Ishikawa (cell line): ENCODE data around the gene DEFB115.

Experiments used
- CEBPB ChIP-seq: IDR thresholded peaks from 2 replicates; pipeline ENCODE4 v1.6.1; 2012
- CREB1 ChIP-seq: IDR thresholded peaks from 2 replicates; pipeline ENCODE4 v1.6.1; 2012; ENCODE audit warnings: low read depth
- EGR1 ChIP-seq: IDR thresholded peaks from 2 replicates; pipeline ENCODE4 v1.6.1; 2012
- EP300 ChIP-seq: IDR thresholded peaks from 2 replicates; pipeline ENCODE4 v1.6.1; 2012; ENCODE audit warnings: borderline replicate concordance
- FOXM1 ChIP-seq: IDR thresholded peaks from 2 replicates; pipeline ENCODE4 v1.6.1; 2012; ENCODE audit warnings: low read depth, borderline replicate concordance
- NFIC ChIP-seq: IDR thresholded peaks from 2 replicates; pipeline ENCODE4 v1.6.1; 2012
- RAD21 ChIP-seq: IDR thresholded peaks from 2 replicates; pipeline ENCODE4 v1.6.1; 2012; ENCODE audit warnings: low read depth
- REST ChIP-seq: IDR thresholded peaks from 2 replicates; pipeline ENCODE4 v1.6.1; 2012; ENCODE audit warnings: low read depth, mild to moderate bottlenecking
- TAF1 ChIP-seq: IDR thresholded peaks from 2 replicates; pipeline ENCODE4 v1.6.1; 2012; ENCODE audit warnings: low read depth, mild to moderate bottlenecking
- TCF12 ChIP-seq: IDR thresholded peaks from 2 replicates; pipeline ENCODE4 v1.6.1; 2012; ENCODE audit warnings: low read depth
- TEAD4 ChIP-seq: IDR thresholded peaks from 2 replicates; pipeline ENCODE4 v1.6.1; 2012
- YY1 ChIP-seq: IDR thresholded peaks from 2 replicates; pipeline ENCODE4 v1.6.1; 2012; ENCODE audit warnings: low read depth
- ZBTB7A ChIP-seq: IDR thresholded peaks from 2 replicates; pipeline ENCODE4 v1.6.1; 2012; ENCODE audit warnings: low read depth
- TF ChIP-seq, protein P1 (sequence below): IDR thresholded peaks from 2 replicates; pipeline ENCODE4 v1.6.1; 2012
- TF ChIP-seq, protein P2 (sequence below): IDR thresholded peaks from 2 replicates; pipeline ENCODE4 v1.6.1; 2012

The DEFB115 gene

DNA sequence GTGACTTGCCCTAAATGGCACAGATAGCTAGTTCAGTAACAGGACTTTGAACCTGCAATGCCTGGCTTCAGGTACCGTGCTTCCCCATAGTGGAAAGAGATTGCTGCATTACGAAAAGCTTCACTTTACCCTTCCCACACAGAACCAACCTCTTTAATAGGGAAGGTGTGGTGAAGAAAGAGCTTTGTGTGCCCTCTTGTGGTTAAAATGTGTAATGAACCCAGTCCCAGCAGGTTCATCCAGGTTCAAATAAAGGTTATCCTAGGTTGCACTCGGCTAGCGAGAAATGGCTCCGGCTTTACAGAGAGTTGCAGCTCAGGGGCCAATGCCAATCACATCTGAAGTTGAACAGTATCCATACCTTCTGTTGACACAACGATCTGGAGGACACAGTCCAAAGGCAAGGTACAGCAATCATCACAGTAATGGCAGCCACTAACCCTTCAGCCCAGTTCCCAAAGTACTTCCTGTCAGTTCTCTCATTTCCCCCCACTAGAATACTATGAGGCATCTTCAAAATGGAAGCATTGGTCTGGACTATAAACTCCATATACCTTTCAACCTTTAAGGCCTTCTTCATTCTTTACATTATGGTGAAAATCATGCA lies 3.0 kb downstream of the DEFB115 start:
- no peak for TF ChIP-seq TCF12
- TF ChIP-seq, protein P1, sequence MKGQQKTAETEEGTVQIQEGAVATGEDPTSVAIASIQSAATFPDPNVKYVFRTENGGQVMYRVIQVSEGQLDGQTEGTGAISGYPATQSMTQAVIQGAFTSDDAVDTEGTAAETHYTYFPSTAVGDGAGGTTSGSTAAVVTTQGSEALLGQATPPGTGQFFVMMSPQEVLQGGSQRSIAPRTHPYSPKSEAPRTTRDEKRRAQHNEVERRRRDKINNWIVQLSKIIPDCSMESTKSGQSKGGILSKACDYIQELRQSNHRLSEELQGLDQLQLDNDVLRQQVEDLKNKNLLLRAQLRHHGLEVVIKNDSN, result no peak
- TF ChIP-seq NFIC, result no peak
- TF ChIP-seq ZBTB7A, result no peak
- TF ChIP-seq EGR1, result no peak
- peak; percentile 46; the same call in 1 of the 2 replicates for TF ChIP-seq TEAD4
- no peak for TF ChIP-seq CREB1
- no peak for TF ChIP-seq EP300
- TF ChIP-seq RAD21, result peak; percentile 61
- TF ChIP-seq, protein P2, sequence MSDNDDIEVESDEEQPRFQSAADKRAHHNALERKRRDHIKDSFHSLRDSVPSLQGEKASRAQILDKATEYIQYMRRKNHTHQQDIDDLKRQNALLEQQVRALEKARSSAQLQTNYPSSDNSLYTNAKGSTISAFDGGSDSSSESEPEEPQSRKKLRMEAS, result no peak

DNA sequence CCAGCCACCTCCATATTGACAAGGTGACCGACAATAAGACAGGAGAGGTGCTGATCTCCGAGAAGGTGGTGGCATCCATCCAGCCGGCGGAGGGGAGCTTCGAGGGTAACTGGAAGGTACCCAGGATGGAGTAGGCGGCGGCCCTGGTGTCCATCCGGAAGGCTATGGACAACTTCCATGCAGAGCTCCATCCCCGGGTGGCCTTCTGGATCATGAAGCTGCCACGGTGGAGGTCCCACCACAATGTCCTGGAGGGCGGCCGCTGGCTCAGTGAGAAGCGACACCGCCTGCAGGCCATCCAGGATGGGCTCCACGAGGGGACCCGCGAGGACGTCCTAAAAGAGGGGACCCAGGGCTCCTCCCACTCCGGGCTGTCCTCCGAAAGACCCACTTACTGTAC lies 17.0 kb downstream of the DEFB115 start:
- TF ChIP-seq, protein P2, result no peak
- TF ChIP-seq REST, result no peak
- TF ChIP-seq CEBPB, result no peak
- no peak for TF ChIP-seq TAF1
- no peak for TF ChIP-seq NFIC
- TF ChIP-seq YY1, result no peak
- no peak for TF ChIP-seq TCF12
- TF ChIP-seq ZBTB7A, result no peak
- TF ChIP-seq EP300, result no peak
- TF ChIP-seq TEAD4, result no peak
- TF ChIP-seq, protein P1, result no peak
- TF ChIP-seq EGR1, result no peak
- TF ChIP-seq RAD21, result no peak

DNA sequence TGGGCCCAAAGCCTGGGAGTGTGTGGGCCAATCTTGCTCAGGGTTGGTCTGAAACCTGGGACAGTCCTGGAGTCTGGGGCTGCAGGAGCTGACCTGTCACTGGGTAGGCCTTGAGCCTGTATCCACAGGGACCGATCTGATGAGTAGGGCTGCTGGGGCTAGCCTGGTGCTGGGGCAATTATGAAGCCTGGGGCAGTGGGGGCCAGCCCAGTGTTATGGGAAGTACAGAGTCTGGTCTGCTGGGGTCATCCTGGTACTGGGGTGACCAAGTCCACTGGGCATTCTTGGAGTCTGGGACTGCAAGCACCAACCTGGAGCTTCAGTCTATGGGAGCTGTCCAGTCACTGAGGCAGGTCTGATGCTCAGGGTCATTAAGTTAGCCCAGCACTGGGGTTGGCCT lies 20.7 kb downstream of the DEFB115 start:
- TF ChIP-seq YY1 (no peak), REST (no peak), RAD21 (no peak), TAF1 (no peak), TCF12 (no peak), NFIC (no peak), CEBPB (no peak)

GRCh38 chr20:31308535-31309162 lies 51.2 kb downstream of the DEFB115 start, which contains the start of gene DEFB116:
Gene DEFB116, minus strand, starts transcription at chr20:31308585. Its CDS starts 0 bp downstream, at chr20:31308585.
- no peak for TF ChIP-seq EGR1
- no peak for TF ChIP-seq RAD21
- TF ChIP-seq, protein P1, result no peak
- no peak for TF ChIP-seq TCF12
- no peak for TF ChIP-seq FOXM1
- no peak for TF ChIP-seq ZBTB7A
- TF ChIP-seq, protein P2, result no peak
- no peak for TF ChIP-seq CREB1
- no peak for TF ChIP-seq TEAD4
- no peak for TF ChIP-seq NFIC
- no peak for TF ChIP-seq EP300
- no peak for TF ChIP-seq YY1
- no peak for TF ChIP-seq TAF1
- TF ChIP-seq REST, result no peak
- TF ChIP-seq CEBPB, result no peak
